Central memory CD8-positive, alpha-beta T cell (primary cell): Measurements from ENCODE around the gene IFNL2.
"Not testable (repeated sequence)": the region's sequence is repeated elsewhere in the genome, so short reads cannot be mapped to it uniquely, and the experiment has no call there.

Experiments
- ATAC-seq: fragments of 150-1000 bp; cut with Tn5 transposase; replicated peaks from 2 replicates; pipeline ENCODE4 v1.10.0; 2022; ENCODE audit warnings: mild to moderate bottlenecking, moderate FRiP score, moderate number of reproducible peaks; ENCODE audit not compliant: poor library complexity, severe bottlenecking; ENCODE audit errors: extremely low read depth
- DNase-seq, 2 donors: peaks; one replicate each; pipeline ENCODE4 v3.0.0; 2021; ENCODE audit warnings: low spot score in 2 of 2
- H3K27ac Mint-ChIP-seq: one replicate; pipeline ENCODE4 v1.8.0; 2022; ENCODE audit warnings: low read depth, mild to moderate bottlenecking, moderate library complexity, mixed read lengths
- H3K27me3 Mint-ChIP-seq: one replicate; pipeline ENCODE4 v1.8.0; 2022; ENCODE audit warnings: mixed read lengths
- H3K36me3 Mint-ChIP-seq: one replicate; pipeline ENCODE4 v1.8.0; 2022; ENCODE audit warnings: mild to moderate bottlenecking, moderate library complexity, mixed read lengths; ENCODE audit not compliant: insufficient read depth
- H3K4me1 Mint-ChIP-seq: one replicate; pipeline ENCODE4 v1.8.0; 2022; ENCODE audit warnings: mixed read lengths
- H3K4me3 Mint-ChIP-seq: one replicate; pipeline ENCODE4 v1.8.0; 2022; ENCODE audit warnings: mild to moderate bottlenecking, moderate library complexity, mixed read lengths
- H3K9me3 Mint-ChIP-seq: one replicate; pipeline ENCODE4 v1.8.0; 2022; ENCODE audit warnings: mixed read lengths

Gene IFNL2

DNA sequence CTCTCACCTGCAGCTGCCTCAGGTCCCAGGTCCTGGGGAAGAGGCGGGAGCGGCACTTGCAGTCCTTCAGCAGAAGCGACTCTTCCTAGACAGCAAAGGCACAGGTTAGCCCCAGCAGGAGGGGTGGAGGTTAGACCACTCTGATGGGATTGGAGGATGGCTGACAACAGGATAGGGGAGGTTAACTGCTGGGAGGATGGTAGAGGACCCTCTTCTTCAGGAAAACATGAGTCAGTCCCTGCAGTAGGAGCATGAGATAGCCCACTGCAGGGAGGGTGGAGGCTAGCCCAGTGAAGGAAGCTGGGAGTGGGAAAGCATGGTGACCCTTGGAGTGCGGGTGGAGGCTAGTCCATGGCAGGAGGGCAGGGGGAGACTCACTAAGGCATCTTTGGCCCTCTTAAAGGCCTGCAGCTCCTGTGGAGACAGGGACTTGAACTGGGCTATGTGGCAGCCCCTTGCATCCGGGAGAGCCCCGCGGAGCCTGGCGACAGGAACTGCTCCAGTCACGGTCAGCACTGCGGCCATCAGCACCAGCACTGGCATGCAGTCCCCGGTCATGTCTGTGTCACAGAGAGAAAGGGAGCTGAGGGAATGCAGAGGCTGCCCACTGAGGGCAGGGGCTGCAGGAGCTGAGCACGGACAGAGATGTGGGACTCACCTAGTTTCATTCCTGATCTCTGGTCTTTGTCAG is 23.6 kb upstream of the IFNL2 start, which contains the start of gene IFNL3:
Gene IFNL3 (minus strand): TSS at position 597 of the 691 bp plus-strand sequence. CDS start 39 bp downstream, at position 558.
- not testable (repeated sequence) for H3K36me3 Mint-ChIP-seq, H3K27me3 Mint-ChIP-seq, H3K27ac Mint-ChIP-seq, H3K4me3 Mint-ChIP-seq, H3K4me1 Mint-ChIP-seq, ATAC-seq, DNase-seq, H3K9me3 Mint-ChIP-seq

- H3K4me1 Mint-ChIP-seq, H3K36me3 Mint-ChIP-seq, H3K9me3 Mint-ChIP-seq, H3K4me3 Mint-ChIP-seq, H3K27ac Mint-ChIP-seq, DNase-seq, H3K27me3 Mint-ChIP-seq: not testable (repeated sequence)
- peak; percentile 54 for ATAC-seq
Measured at GRCh38 chr19:39245166-39245565, 23.0 kb upstream of the IFNL2 start.

DNA sequence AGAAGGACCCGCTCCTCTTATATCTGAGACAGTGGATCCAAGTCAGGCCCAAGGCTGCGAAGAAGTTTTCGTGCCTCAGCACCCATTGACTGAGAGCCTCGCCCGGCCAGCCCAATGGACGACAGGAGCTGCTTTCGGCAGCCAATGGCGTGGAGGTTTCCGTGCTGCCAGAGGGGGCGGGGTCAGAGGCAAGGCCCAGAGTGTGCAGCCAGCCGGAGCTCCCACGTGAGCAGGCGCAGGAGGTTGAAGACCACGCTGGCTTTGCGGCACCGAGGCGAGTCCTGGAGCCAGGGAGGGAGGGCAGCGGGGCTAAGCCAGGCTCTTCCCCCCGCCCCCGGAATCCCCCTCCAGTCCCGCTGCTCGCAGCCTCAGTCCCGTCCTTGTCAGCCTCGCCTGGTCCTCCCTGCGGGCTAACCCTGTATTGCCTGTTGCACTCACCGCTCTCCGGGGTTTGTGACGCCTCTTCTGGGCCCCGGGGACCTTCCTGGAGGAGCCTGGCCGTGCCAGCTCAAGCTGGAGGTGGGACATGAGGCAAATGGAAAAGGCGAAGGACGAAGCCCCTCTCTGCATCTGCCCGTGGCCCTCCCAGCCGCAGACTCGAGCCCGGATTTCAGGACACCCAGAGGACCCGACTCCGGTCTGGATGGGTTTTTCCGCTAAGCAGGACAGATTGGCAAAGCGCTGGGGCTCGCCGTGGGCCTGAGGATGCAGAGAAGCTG is 21.1 kb upstream of the IFNL2 start:
- no peak for DNase-seq
- peaks cover 10% of the 10 kb centered on the region for H3K27me3 Mint-ChIP-seq
- H3K9me3 Mint-ChIP-seq, result no peaks in the 10 kb centered on the region
- H3K27ac Mint-ChIP-seq, result no peak overlapping the region
- H3K36me3 Mint-ChIP-seq, result no peaks in the 10 kb centered on the region
- ATAC-seq, result no peak
- no peak overlapping the region for H3K4me3 Mint-ChIP-seq
- H3K4me1 Mint-ChIP-seq, result no peaks in the 10 kb centered on the region

DNA sequence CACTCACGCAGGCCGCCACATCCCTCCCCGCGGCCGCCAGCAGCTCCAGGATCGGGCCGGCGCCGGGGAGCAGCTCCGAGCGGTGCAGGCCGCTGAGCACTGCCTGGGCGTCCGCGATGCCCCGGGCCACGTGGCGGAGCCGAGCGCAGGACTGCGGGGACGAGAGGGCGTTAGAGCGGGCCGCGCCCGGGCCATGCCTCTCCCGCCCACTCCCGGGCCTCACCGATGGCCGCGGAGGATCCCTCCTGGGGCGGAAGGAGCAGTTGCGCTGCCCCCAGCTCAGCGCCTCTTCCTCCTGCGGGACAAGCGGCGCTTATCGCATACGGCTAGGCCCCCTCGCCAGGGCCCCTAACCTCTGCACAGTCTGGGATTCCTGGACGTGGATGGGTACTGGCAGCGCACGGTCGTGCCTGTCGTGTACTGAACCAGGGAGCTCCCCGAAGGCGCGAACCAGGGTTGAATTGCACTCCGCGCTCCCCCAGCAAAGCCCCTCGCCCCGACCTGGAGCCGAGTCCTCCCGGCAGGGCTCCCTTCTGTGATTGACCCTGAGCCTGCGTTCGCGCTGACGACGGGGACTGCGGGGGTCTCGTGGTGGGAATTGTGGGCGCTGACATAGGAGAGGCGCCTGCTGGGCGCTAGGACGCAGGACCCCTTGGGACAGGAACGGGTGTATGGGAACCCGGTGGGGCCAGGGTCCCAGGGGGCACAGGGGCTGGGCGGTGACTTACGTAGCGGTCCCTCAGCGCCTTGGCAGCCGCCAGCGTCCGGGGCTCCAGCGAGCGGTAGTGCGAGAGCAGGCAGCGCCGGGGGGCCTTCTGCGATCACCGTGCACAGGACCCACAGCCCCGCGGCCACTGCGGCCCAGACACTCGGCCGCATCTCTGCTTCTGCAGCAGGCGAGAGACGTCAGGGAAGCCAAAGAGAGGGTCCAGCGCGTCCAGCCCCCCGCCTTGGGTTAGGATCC is 20.2 kb upstream of the IFNL2 start:
- no peaks in the 10 kb centered on the region for H3K9me3 Mint-ChIP-seq
- DNase-seq (no peak), ATAC-seq (no peak)
- no peak overlapping the region for H3K4me3 Mint-ChIP-seq
- H3K27ac Mint-ChIP-seq, result no peak overlapping the region
- H3K4me1 Mint-ChIP-seq, result peaks cover 5% of the 10 kb centered on the region
- no peaks in the 10 kb centered on the region for H3K36me3 Mint-ChIP-seq
- H3K27me3 Mint-ChIP-seq, result peaks cover 10% of the 10 kb centered on the region

DNA sequence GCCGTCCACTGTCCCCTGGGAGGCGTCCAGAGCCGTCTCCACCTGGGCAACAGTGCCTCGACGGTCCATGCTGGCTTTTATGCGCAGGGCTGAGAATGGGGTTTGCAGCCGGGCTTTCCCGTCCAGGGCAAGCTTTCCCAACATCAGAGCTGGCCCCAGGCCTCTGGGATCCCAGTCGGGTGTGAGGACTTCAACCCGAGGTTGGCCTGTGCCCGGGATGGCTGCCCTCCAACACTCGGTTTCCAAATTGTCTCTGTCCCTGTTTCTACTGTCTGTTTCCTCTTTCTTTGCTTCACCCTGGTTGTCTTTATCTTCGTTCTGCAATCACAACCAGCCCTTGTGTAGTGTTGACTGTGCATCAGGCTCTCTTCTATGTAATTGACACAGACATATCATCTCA is 19.4 kb upstream of the IFNL2 start, which contains the start of gene IFNL4:
Gene IFNL4 (minus strand): TSS at position 51 of the 400 bp plus-strand sequence.
- no peaks in the 10 kb centered on the region for H3K9me3 Mint-ChIP-seq
- no peak for ATAC-seq
- no peaks in the 10 kb centered on the region for H3K36me3 Mint-ChIP-seq
- H3K4me1 Mint-ChIP-seq, result peaks cover 5% of the 10 kb centered on the region
- no peak for DNase-seq
- H3K4me3 Mint-ChIP-seq, result no peak within 1 kb of the TSS
- no peak within 1 kb of the TSS for H3K27ac Mint-ChIP-seq
- peaks cover 10% of the 10 kb centered on the region for H3K27me3 Mint-ChIP-seq

GRCh38 chr19:39251081-39251480 is 17.1 kb upstream of the IFNL2 start:
- ATAC-seq (no peak), DNase-seq (no peak)
- H3K36me3 Mint-ChIP-seq, result no peaks in the 10 kb centered on the region
- no peak overlapping the region for H3K27ac Mint-ChIP-seq
- H3K9me3 Mint-ChIP-seq, result no peaks in the 10 kb centered on the region
- peaks cover 5% of the 10 kb centered on the region for H3K4me1 Mint-ChIP-seq
- peaks cover 10% of the 10 kb centered on the region for H3K27me3 Mint-ChIP-seq
- no peak overlapping the region for H3K4me3 Mint-ChIP-seq

GRCh38 chr19:39251846-39252245 is 16.4 kb upstream of the IFNL2 start:
- DNase-seq (no peak), ATAC-seq (no peak)
- peaks cover 16% of the 10 kb centered on the region for H3K27me3 Mint-ChIP-seq
- no peaks in the 10 kb centered on the region for H3K9me3 Mint-ChIP-seq
- H3K36me3 Mint-ChIP-seq, result no peaks in the 10 kb centered on the region
- H3K4me3 Mint-ChIP-seq, result no peak overlapping the region
- H3K27ac Mint-ChIP-seq, result no peak overlapping the region
- peaks cover 5% of the 10 kb centered on the region for H3K4me1 Mint-ChIP-seq

GRCh38 chr19:39252458-39252857 is 15.7 kb upstream of the IFNL2 start:
- ATAC-seq, result no peak
- Mint-ChIP-seq H3K27me3 (peaks cover 18% of the 10 kb centered on the region), H3K36me3 (no peaks in the 10 kb centered on the region)

GRCh38 chr19:39253374-39254149 is 14.6 kb upstream of the IFNL2 start:
- ATAC-seq (no peak), DNase-seq (no peak)
- H3K4me3 Mint-ChIP-seq, result no peak overlapping the region
- H3K4me1 Mint-ChIP-seq, result peaks cover 12% of the 10 kb centered on the region
- H3K27me3 Mint-ChIP-seq, result peaks cover 17% of the 10 kb centered on the region
- no peaks in the 10 kb centered on the region for H3K9me3 Mint-ChIP-seq
- H3K36me3 Mint-ChIP-seq, result no peaks in the 10 kb centered on the region
- H3K27ac Mint-ChIP-seq, result no peak overlapping the region

More at GRCh38 chr19:39252458-39252857, 15.7 kb upstream of the IFNL2 start:
- Mint-ChIP-seq H3K9me3 (no peaks in the 10 kb centered on the region), H3K4me3 (no peak overlapping the region), H3K27ac (no peak overlapping the region), H3K4me1 (peaks cover 5% of the 10 kb centered on the region)
- no peak for DNase-seq

GRCh38 chr19:39254531-39255345 is 13.5 kb upstream of the IFNL2 start:
- Mint-ChIP-seq H3K27me3 (peaks cover 9% of the 10 kb centered on the region), H3K36me3 (no peaks in the 10 kb centered on the region), H3K4me3 (no peak overlapping the region), H3K4me1 (peaks cover 12% of the 10 kb centered on the region), H3K27ac (no peak overlapping the region), H3K9me3 (no peaks in the 10 kb centered on the region)
- ATAC-seq (no peak), DNase-seq (no peak)

GRCh38 chr19:39257227-39257626 is 11.0 kb upstream of the IFNL2 start:
- Mint-ChIP-seq H3K9me3 (no peaks in the 10 kb centered on the region), H3K4me3 (no peak overlapping the region), H3K27ac (no peak overlapping the region), H3K27me3 (peaks cover 18% of the 10 kb centered on the region), H3K4me1 (peaks cover 12% of the 10 kb centered on the region), H3K36me3 (no peaks in the 10 kb centered on the region)
- no peak for ATAC-seq
- DNase-seq, result no peak
